ENCODE results near the gene CYP11A1.

The CYP11A1 gene

DNA sequence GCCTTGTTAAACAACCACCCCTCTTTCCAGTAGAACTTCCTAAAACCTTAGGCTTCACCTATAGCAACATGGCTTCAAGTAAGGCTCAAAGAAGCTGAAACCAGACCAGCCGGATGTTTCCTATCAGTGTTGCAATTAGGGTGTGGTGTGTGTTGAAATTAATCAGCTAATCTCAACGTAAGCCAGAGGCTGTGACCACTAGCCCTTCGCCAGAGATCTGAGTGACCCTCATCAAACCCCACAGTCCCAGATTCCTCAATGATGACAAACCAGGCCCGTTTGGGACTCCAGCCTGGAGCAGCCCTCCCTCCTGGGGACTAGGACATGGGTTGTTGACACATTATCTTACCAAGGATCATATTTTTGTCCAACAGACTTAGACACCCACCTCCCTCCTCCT, 27.3 kb downstream of the CYP11A1 start:
- no peak for DNase-seq

DNA sequence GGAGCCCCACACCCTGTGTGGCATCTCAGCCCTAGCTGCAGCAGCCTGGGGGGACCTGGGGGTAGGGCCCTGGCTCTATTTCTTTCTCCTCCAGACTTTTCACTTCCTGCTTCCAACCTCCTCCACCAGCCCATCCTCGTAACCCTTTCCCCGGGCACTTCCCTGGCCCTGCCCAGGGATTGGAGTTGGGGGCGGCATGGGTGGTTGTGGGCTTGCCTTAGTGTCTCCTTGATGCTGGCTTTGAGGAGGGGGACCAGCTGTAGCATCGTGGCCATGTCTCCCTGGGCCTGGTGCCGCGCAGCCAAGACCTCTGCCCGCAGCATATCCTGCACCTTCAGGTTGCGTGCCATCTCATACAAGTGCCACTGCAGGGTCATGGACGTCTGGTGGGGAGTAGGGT, 28.1 kb downstream of the CYP11A1 start:
- no peak for DNase-seq

GRCh38 chr15:74338676-74339075, 28.8 kb downstream of the CYP11A1 start:
- DNase-seq: no peak

DNA sequence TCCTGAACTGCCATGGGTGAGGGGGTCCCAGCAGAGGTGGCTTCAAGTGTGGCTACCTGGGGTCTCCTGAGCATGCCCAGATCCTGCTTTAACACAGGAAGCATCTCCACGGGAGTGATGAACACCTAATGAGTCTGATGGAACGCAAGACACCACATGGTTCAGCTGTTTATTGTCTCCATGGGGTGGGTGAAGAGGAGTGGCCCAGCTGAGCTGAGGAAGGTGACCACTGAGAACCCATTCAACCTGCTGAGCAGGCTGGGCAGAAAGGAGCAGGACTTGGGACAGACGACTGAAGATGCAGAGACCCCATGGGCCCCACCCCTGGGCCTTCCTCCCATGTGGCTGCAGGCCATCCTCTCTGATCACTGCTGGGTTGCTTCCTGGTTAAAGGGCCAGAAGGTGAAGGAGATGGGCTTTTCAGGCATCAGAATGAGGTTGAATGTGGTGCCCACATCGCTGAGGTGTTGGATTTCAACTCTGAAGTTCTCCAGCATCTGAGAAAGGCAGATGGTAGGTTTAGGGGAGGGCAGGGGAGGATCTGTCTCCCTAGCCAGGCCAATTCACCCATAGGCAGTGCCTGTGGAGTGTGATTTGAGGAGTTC, 29.7 kb downstream of the CYP11A1 start:
- no peak for DNase-seq

DNA sequence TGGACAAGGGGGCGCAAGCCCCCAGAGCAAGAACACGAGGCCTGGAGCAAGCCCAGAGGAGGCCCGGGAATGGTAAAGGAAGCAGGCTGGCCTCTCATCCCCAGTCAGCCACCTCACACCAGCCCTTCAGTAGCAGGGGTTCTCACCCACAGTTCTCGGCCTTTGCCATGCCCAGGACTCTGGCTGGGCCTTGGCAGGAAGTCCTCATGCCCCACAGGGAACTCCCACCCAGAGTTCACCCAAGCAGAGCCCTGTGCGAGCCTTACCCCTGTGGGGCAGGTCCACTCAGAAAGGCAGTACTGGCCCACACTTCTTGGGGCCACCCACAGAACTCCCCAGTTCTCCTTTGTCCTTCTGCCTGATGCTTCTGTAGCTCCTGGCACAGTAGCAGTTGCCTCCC, 30.3 kb downstream of the CYP11A1 start:
- no peak for DNase-seq

- DNase-seq: no peak
These were observed 31.1 kb downstream of the CYP11A1 start for GRCh38 chr15:74336061-74337005.

DNA sequence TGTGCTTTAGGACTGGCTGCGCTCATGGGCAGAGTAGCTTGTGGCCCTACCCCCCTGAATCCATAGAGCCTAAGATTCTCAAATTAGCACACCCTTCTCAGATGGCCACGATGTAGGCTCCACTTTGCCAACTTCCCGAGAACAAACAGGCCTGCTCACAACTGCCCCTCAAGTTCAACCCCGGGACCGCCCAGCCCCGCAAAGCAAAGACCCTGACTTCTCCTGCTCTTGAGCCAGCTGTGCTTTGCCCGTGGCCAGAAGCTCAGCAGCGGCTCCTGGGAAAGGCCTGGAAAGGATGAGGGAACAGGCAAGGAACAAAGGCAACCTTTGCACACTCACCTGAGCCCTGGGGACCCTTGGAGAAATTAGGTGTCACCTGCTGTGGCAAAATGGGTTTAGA, 32.0 kb downstream of the CYP11A1 start:
- no peak for DNase-seq

DNA sequence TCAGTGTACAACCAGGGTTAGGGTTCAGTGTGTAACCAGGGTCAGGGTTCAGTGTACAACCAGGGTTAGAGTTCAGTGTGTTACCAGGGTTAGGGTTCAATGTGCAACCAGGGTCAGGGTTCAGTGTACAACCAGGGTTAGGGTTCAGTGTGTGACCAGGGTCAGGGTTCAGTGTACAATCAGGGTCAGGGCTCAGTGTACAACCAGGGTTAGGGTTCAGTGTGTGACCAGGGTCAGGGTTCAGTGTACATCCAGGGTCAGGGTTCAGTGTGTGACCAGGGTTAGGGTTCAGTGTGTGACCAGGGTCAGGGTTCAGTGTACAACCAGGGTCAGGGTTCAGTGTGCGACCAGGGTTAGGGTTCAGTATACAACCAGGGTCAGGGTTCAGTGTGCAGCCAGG, 33.3 kb downstream of the CYP11A1 start:
- DNase-seq: no peak

GRCh38 chr15:74333662-74334061, 33.8 kb downstream of the CYP11A1 start:
- no peak for DNase-seq

DNA sequence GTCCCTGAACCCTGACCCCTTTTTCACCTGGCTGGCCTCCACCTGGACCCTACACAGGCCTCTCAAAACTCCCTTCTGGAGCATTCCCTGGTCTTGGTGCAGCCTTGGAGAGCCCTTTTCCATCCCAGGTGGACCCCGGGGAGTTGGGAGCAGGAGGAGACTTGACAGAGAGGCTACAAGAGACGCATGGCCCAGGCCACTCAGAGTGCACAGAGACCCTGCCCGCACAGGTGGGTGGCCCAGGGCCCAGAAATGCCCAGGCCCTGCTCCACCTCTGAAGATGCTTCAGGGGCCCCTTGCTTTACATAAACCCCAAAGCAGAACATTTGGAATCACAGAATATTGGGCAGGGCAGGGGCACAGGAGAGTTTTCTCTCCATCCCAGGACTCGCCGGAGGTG, 34.4 kb downstream of the CYP11A1 start:
- DNase-seq: no peak

DNA sequence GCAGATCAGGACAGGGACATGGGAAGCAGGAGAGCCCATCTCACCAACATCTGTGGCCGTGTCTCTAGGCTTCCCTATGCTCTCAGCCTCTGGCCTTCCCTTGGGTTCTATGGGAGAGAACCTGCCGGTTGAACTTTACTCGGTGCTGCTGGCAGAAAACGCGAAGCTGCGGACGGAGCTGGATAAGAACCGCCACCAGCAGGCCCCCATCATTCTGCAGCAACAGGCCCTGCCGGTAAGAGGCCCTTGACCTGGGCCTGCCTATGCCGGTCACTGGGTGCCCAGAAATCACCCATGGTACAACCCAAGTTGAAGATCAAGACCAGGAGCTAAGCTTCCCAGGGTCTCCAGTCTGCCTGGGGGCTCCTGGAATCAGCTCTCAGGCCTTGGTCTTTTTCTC, 34.8 kb downstream of the CYP11A1 start:
- no peak for DNase-seq

GRCh38 chr15:74332011-74332410, 35.4 kb downstream of the CYP11A1 start:
- no peak for DNase-seq

DNA sequence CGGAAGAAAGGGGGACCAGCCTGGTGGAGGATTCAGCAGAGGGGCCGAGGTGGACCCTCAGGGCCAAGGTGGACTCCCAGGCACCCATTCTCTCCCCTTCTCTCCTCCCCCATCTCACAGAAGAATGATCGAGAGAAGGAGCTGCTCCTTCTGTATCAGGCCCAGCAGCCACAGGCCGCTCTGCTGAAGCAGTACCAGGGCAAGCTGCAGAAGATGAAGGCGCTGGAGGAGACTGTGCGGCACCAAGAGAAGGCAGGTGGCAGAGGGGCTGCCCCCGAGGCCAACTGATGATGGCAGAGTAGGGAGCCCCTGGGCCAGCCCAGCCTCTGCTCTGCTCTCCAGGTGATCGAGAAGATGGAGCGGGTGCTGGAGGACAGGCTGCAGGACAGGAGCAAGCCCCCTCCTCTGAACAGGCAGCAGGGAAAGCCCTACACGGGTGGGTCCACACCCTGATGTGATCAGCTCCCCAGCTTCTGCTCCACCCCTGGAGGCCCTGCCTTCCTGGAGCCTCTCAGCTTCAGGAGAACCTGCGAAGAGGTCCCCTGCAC, 36.5 kb downstream of the CYP11A1 start:
- DNase-seq: no peak

- no peak for DNase-seq
These were observed 39.0 kb downstream of the CYP11A1 start for GRCh38 chr15:74328331-74329056.

- DNase-seq: no peak
These were observed 39.7 kb downstream of the CYP11A1 start for GRCh38 chr15:74327756-74328155.

DNA sequence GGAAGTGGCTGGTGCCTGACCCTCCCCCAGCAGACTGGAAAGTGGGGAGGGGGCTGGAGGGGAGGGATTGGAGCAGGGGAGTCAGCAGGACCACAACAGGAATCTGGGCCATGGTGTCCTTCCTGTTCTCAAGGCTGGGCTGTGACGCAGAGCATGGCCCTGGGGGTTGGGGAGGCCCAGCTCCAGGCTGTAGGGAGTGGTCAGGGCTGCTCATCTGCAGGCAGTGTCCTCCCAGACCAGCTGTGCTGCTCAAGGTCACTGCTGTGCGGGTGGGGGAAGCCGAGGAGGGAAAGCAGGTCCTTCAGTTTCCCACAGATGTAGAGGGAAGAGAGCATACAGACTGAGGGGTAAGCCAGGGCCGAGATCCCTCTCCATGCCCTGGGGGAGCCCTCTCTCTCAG, 40.7 kb downstream of the CYP11A1 start:
- no peak for DNase-seq

GRCh38 chr15:74324714-74325113, 42.7 kb downstream of the CYP11A1 start:
- no peak for DNase-seq

- DNase-seq: peak; percentile 54
These were observed 44.8 kb downstream of the CYP11A1 start for GRCh38 chr15:74322558-74323180.

DNA sequence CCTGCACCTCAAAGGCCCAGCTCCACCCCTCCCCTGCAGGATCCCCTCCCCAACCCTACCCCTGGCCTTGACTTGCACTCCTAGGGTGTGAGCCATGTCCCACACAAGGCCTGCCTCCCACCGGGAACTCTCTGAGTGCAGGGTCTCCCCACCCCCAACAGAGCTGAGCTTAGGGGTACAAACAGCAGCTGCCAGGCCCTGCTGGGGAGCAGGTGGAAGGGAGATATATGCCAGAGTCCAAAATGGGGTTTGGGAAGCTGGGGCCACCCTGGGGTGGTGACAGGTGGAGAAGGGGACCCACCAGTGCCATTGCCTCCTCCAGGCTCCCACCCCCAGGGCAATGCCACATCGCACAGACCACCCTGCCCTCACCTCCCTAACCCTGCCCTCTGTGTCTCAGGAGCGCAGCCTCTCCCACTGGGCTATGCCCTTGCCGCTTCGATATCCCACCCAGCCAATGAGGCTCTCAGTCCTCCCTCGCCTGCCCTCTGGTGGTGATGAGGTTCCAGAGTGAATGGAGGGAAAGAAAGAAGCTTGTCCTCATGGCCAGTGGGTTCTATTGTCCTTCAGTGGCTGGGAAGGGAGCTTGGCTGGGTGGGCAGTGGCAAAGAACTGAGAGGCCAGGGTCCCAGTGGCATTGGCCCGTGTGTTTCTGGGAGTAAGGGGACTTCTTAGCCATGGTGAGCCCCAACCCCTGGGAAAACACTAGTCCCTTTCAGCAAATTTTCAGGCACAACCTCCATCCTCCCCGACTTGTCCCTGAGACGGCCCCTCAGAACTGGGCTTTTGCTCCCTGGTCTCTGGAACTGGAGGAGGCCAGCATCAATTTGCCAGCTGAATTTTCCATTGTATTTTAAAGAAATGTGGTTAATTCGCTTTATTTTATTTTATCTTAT, 46.8 kb downstream of the CYP11A1 start:
- peak; percentile 36 for DNase-seq

DNA sequence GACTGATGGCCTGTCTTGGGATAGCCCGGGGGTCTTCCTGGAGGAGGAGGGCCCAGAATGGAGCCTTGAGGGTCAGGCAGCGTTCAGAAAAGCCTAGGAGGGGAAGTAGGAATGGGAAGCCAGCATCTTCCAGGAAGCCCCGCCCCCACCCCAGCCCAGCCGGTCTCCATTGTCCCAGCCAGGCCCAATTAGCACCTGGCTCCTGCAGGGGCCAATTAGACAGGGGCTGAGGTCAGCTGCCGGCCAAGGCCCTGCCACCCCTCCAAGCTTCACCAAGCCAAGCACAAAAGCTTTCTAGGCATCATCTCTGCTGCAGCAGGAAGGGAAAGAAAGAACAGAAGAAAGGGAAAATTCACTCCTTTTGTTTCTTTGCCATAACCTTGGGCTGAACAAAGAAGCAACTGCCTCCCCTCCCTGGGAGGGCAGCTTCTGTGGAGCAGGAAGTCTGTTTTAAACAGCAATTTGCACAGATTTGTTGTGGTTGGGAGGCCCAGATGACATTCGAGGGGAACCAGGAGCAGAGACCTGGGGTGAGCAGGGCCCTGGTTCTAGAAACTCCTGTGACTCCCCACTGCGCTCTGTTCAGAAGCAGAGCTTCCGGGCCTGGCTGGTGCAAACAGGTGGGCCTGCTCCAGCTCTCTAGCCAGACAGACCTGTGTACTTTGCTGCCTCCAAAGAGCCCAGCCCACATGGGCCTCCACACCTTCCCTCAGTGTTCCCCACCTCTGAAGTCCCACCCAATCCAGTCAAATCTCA, 47.7 kb downstream of the CYP11A1 start:
- DNase-seq: no peak

DNA sequence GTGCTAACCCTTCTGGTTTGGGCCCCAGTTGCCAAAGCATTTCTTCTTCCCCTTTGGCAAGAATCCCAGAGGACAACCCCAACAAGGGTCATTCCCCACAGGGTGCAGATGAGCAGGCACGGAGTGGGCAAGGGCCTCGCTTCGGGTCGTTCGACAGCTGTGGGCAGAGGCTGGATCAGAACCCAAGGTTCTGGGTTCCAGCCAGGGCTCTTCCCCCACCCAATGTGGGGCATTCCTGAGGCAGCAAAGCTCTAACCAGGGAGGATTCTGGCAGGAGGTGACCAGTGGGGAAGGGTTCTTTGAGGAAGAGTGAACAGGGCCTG, 48.3 kb downstream of the CYP11A1 start:
- DNase-seq: no peak

Measured in hematopoietic multipotent progenitor cell treated with erythropoietin and hydrocortisone succinate and interleukin-3 and kit ligand, for 8 days (in vitro differentiated cells).